ENCODE measurements around the gene TTC3. TPM values are rescaled to one million over a fixed set of nuclear protein-coding genes. Genes with fewer than 3 reads are reported as not detected.

Gene TTC3
- total RNA-seq, 2 donors from 2014 or later, result 184 to 273 TPM

DNA sequence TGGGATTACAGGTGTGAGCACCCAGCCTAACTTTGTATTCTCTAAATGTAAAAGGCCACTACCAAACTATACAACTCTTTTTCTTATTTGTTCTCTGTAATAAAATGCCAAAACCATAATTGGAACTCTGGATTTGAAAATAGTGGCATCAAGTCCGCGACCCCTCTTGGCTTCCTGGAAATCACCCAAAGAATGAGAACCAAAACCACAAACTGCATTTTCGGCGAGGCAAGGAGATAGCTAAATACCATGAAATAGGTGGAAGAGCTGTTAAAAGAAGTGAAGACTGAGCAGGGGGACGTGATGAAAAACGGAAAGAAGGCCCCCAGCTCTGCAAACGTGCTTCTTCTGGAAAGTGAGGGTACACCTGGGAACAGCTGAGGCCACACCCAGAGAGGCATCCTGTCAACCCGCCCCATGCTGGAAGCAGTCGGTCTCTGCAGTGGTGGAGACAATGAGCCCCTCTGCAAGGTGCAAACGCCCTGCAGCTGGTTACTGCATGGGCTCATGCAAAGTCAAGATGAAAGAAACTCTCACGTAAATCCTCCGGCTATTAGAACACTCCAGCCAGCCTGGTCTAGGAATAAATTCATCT lies 171.5 kb downstream of the TTC3 start:
- peaks cover 11% of the 10 kb centered on the region for H3K36me3 ChIP-seq (ENCODE audit: control insufficient read depth, insufficient read depth, low read length)
- H3K4me1 ChIP-seq (ENCODE audit: control insufficient read depth, insufficient read depth, low read length), result peaks cover 3% of the 10 kb centered on the region
- WGBS, 2 experiments (ENCODE audit: insufficient coverage in 1 of 2, insufficient read length in 1 of 2), result 83 to 90% methylated on average over 8 to 12 of the region's 12 CpGs
- TF ChIP-seq, protein P1, sequence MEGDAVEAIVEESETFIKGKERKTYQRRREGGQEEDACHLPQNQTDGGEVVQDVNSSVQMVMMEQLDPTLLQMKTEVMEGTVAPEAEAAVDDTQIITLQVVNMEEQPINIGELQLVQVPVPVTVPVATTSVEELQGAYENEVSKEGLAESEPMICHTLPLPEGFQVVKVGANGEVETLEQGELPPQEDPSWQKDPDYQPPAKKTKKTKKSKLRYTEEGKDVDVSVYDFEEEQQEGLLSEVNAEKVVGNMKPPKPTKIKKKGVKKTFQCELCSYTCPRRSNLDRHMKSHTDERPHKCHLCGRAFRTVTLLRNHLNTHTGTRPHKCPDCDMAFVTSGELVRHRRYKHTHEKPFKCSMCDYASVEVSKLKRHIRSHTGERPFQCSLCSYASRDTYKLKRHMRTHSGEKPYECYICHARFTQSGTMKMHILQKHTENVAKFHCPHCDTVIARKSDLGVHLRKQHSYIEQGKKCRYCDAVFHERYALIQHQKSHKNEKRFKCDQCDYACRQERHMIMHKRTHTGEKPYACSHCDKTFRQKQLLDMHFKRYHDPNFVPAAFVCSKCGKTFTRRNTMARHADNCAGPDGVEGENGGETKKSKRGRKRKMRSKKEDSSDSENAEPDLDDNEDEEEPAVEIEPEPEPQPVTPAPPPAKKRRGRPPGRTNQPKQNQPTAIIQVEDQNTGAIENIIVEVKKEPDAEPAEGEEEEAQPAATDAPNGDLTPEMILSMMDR (conservative IDR thresholded peaks at IDR 0.05), result no peak
- Mint-ChIP-seq H3K36me3 (ENCODE audit: low read depth) (peaks cover 20% of the 10 kb centered on the region), H3K27me3 (ENCODE audit: insufficient read depth) (no peaks in the 10 kb centered on the region), H3K27ac (no peak overlapping the region), H3K4me1 (peaks cover 32% of the 10 kb centered on the region), H3K9me3 (no peaks in the 10 kb centered on the region), H3K4me3 (no peak overlapping the region)
- H3K4me3 ChIP-seq (ENCODE audit: low read length), result no peak overlapping the region
- H3K9ac ChIP-seq (ENCODE audit: extremely low read depth, low read length, poor library complexity, severe bottlenecking), result no peak overlapping the region
- H3K27me3 ChIP-seq (ENCODE audit: control insufficient read depth, insufficient read depth, low read length, poor library complexity, severe bottlenecking), result no peaks in the 10 kb centered on the region
- H3K9me3 ChIP-seq (ENCODE audit: control insufficient read depth, low read length), result no peaks in the 10 kb centered on the region
- no peak overlapping the region for H3K27ac ChIP-seq (ENCODE audit: low read depth, low read length)
- DNase-seq, result peak; percentile 64

DNA sequence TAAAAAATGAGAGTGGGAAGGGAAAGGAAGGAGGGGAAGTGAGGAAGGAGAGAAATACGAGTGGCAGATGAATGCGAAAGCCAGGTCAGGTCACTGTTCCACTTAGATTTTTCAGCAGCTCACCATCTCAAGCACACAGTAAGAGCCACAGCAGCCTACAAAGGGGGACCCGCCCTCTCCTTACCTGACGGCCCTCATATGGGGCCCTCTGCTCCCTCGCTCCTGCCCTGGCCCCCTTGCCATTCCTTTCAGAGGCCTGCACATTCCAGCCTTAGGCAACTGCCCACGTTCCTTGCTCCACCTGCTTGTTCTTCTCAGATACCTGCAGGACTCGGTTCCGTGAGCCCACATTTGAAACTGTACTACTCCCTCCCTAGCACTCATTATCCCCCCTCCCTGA lies 172.1 kb downstream of the TTC3 start:
- DNase-seq, result peak; percentile 54
- no peak overlapping the region for H3K27ac ChIP-seq (ENCODE audit: low read depth, low read length)
- peaks cover 33% of the 10 kb centered on the region for H3K4me1 Mint-ChIP-seq
- 91% methylated on average over 4 to 8 of the region's 8 CpGs for WGBS, 2 experiments (ENCODE audit: insufficient coverage in 1 of 2, insufficient read length in 1 of 2)
- no peaks in the 10 kb centered on the region for H3K27me3 ChIP-seq (ENCODE audit: control insufficient read depth, insufficient read depth, low read length, poor library complexity, severe bottlenecking)
- H3K4me3 ChIP-seq (ENCODE audit: low read length), result no peak overlapping the region
- H3K27ac Mint-ChIP-seq, result no peak overlapping the region
- TF ChIP-seq, protein P1 (conservative IDR thresholded peaks at IDR 0.05), result no peak
- H3K27me3 Mint-ChIP-seq (ENCODE audit: insufficient read depth), result no peaks in the 10 kb centered on the region
- peaks cover 3% of the 10 kb centered on the region for H3K4me1 ChIP-seq (ENCODE audit: control insufficient read depth, insufficient read depth, low read length)
- H3K4me3 Mint-ChIP-seq, result no peak overlapping the region
- no peak overlapping the region for H3K9ac ChIP-seq (ENCODE audit: extremely low read depth, low read length, poor library complexity, severe bottlenecking)
- H3K9me3 Mint-ChIP-seq, result no peaks in the 10 kb centered on the region
- peaks cover 10% of the 10 kb centered on the region for H3K36me3 ChIP-seq (ENCODE audit: control insufficient read depth, insufficient read depth, low read length)
- H3K36me3 Mint-ChIP-seq (ENCODE audit: low read depth), result peaks cover 16% of the 10 kb centered on the region
- no peaks in the 10 kb centered on the region for H3K9me3 ChIP-seq (ENCODE audit: control insufficient read depth, low read length)

DNA sequence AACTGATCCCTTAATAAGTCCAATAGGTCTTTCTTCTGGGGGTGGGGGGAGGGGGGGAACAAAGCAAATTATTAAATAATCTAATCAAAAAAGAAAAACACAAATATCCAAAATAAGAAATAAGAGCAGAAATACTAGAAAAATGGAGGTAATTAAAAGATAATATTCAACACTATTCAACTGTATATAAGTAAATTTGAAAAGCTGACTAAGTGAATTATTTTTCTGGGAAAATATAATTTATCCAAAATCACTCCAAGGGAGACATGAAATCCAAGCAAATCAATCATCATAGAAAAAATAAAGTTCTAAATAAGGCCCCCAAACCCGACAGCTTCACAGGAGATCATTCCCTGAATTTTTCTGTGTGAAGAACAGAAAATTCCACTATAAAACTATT lies 175.2 kb downstream of the TTC3 start:
- Histone ChIP-seq H3K27me3 (ENCODE audit: control insufficient read depth, insufficient read depth, low read length, poor library complexity, severe bottlenecking) (no peaks in the 10 kb centered on the region), H3K9me3 (ENCODE audit: control insufficient read depth, low read length) (no peaks in the 10 kb centered on the region), H3K4me3 (ENCODE audit: low read length) (no peak overlapping the region), H3K4me1 (ENCODE audit: control insufficient read depth, insufficient read depth, low read length) (no peaks in the 10 kb centered on the region), H3K27ac (ENCODE audit: low read depth, low read length) (no peak overlapping the region), H3K9ac (ENCODE audit: extremely low read depth, low read length, poor library complexity, severe bottlenecking) (no peak overlapping the region), H3K36me3 (ENCODE audit: control insufficient read depth, insufficient read depth, low read length) (no peaks in the 10 kb centered on the region)
- no peaks in the 10 kb centered on the region for H3K9me3 Mint-ChIP-seq
- 100% methylated on average over 1 of the region's 1 CpG; no CpG with 5 or more reads in 1 of the 2 experiments for WGBS, 2 experiments (ENCODE audit: insufficient coverage in 1 of 2, insufficient read length in 1 of 2)
- peaks cover 2% of the 10 kb centered on the region for H3K36me3 Mint-ChIP-seq (ENCODE audit: low read depth)
- H3K27ac Mint-ChIP-seq, result no peak overlapping the region
- no peaks in the 10 kb centered on the region for H3K27me3 Mint-ChIP-seq (ENCODE audit: insufficient read depth)
- H3K4me1 Mint-ChIP-seq, result peaks cover 24% of the 10 kb centered on the region
- TF ChIP-seq, protein P1 (conservative IDR thresholded peaks at IDR 0.05), result no peak
- H3K4me3 Mint-ChIP-seq, result no peak overlapping the region
- no peak for DNase-seq
